Measurements from ENCODE around the gene KCNQ1. TPM values are rescaled to one million over a fixed set of nuclear protein-coding genes. Genes with fewer than 3 reads are reported as not detected.

KCNQ1 gene
- total RNA-seq, 4 donors from 2014 or later, result 5.6 to 46.8 (median 24.6) TPM

DNA sequence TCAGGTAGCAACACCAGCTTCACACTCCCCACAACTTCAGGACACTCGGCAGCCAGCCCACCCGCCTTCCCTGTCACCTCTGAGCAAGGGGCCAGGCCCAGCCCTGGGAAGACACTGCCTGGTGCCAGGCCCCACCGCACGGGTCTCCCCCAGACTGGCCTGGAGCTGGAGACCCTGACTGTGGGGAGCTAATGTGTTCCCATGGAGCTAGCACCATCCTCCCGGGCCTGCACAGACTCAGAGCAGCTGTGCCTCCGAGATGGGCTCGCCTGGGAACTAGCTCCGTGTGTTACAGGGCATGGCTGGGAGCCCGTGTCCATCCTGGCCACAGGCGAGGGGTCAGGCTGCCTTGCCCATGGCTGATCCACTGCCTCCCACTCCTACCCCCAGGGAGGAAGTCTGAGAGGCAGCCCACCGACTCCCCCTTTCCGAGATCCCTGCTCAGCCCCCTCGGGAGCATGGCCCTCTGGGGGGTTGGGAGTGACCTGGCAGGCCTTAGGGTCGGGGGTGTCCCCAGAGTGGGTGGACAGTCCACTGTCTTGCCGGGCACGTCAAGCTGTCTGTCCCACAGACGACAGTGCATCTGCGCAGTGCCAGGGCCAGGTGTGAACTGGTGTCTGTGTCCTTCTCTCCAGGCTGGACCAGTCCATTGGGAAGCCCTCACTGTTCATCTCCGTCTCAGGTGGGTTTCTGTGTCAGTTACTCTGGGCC is 331.7 kb downstream of the KCNQ1 start:
- Histone ChIP-seq H3K27me3 (no peaks in the 10 kb centered on the region), H3K36me3 (no peaks in the 10 kb centered on the region), H3K9me3 (no peaks in the 10 kb centered on the region), H3K4me1 (peaks cover 16 to 34% (median 27%) of the 10 kb centered on the region in 4 donors), H3K4me3 (no peak overlapping the region), H3K27ac (no peak overlapping the region)
- TF ChIP-seq POLR2A (IDR thresholded peaks at IDR 0.05) (no peak), POLR2AphosphoS5 (IDR thresholded peaks at IDR 0.05) (no peak), EP300 (IDR thresholded peaks at IDR 0.05; ENCODE audit: low read depth) (no peak)
- TF ChIP-seq, protein P1, sequence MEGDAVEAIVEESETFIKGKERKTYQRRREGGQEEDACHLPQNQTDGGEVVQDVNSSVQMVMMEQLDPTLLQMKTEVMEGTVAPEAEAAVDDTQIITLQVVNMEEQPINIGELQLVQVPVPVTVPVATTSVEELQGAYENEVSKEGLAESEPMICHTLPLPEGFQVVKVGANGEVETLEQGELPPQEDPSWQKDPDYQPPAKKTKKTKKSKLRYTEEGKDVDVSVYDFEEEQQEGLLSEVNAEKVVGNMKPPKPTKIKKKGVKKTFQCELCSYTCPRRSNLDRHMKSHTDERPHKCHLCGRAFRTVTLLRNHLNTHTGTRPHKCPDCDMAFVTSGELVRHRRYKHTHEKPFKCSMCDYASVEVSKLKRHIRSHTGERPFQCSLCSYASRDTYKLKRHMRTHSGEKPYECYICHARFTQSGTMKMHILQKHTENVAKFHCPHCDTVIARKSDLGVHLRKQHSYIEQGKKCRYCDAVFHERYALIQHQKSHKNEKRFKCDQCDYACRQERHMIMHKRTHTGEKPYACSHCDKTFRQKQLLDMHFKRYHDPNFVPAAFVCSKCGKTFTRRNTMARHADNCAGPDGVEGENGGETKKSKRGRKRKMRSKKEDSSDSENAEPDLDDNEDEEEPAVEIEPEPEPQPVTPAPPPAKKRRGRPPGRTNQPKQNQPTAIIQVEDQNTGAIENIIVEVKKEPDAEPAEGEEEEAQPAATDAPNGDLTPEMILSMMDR (IDR thresholded peaks at IDR 0.05), result no peak
- in situ Hi-C loops (cut with MboI; ENCODE audit: low pct_ligation_motif_present in 1 of 4, low pct_unique_long_range_greater_than_20kb in 1 of 4, low sequenced_read_pairs in 3 of 4) (no loop called here), intact Hi-C loops (cut with DNase I; ENCODE audit: low total_unique reads) (loop anchor here (10.0 kb wide), 1 partner anchor 108 kb away; the partner anchor contains the start of gene CDKN1C)
- no peak for DNase-seq
- WGBS, 2 donors (ENCODE audit: low coverage in 1 of 2), result 92% methylated on average over 19 of the region's 19 CpGs; no CpG with 5 or more reads in 1 of the 2 donors

DNA sequence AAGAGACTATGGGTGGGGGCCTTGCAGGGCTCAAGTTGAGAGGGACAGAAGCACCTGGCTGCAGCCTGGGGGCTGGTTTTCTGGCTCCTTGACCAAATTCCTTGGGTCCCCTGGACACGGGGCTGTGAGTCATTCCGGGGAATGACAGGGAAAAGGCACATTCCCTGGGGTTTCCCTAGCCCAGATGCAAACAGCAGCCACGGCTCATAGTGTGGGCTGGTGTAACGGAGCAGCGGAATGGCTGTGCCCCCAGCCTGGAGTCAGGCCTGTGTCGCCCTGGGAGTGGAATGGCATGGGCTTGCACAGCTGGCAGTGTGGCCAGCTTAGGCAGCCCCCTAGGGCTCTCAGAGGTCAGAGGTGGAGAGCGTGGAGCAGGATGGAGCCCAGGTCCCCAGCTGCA is 332.6 kb downstream of the KCNQ1 start:
- in situ Hi-C loops (cut with MboI; ENCODE audit: low pct_ligation_motif_present in 1 of 4, low pct_unique_long_range_greater_than_20kb in 1 of 4, low sequenced_read_pairs in 3 of 4) (no loop called here), intact Hi-C loops (cut with DNase I; ENCODE audit: low total_unique reads) (loop anchor here (10.0 kb wide), 1 partner anchor 107 kb away; the partner anchor contains the start of gene CDKN1C)
- Histone ChIP-seq H3K36me3 (no peaks in the 10 kb centered on the region), H3K4me1 (peaks cover 16 to 34% (median 27%) of the 10 kb centered on the region in 4 donors), H3K27me3 (no peaks in the 10 kb centered on the region), H3K4me3 (no peak overlapping the region), H3K27ac (peak overlapping the region; percentile 80 to 92 (median 86)), H3K9me3 (no peaks in the 10 kb centered on the region)
- DNase-seq, result no peak
- WGBS, 2 donors (ENCODE audit: low coverage in 1 of 2), result 60% methylated on average over 1 to 7 of the region's 7 CpGs
- TF ChIP-seq POLR2AphosphoS5 (IDR thresholded peaks at IDR 0.05) (no peak), EP300 (IDR thresholded peaks at IDR 0.05; ENCODE audit: low read depth) (no peak), POLR2A (IDR thresholded peaks at IDR 0.05) (no peak)
- TF ChIP-seq, protein P1 (IDR thresholded peaks at IDR 0.05), result no peak

- Histone ChIP-seq H3K27me3 (no peaks in the 10 kb centered on the region), H3K4me1 (peaks cover 16 to 34% (median 27%) of the 10 kb centered on the region in 4 donors), H3K4me3 (peak overlapping the region in 1 of 4 donors; percentile 4), H3K9me3 (no peaks in the 10 kb centered on the region), H3K36me3 (no peaks in the 10 kb centered on the region), H3K27ac (peak overlapping the region; percentile 80 to 92 (median 86))
- 76% methylated on average over 24 of the region's 27 CpGs; no CpG with 5 or more reads in 1 of the 2 donors for WGBS, 2 donors (ENCODE audit: low coverage in 1 of 2)
- no peak for DNase-seq
- intact Hi-C loops (cut with DNase I; ENCODE audit: low total_unique reads), result loop anchor here (10.0 kb wide), 1 partner anchor 107 kb away; the partner anchor contains the start of gene CDKN1C
- TF ChIP-seq, protein P1 (IDR thresholded peaks at IDR 0.05), result no peak
- no peak for TF ChIP-seq POLR2A (IDR thresholded peaks at IDR 0.05)
- TF ChIP-seq POLR2AphosphoS5 (IDR thresholded peaks at IDR 0.05), result no peak
- TF ChIP-seq EP300 (IDR thresholded peaks at IDR 0.05; ENCODE audit: low read depth), result no peak
- in situ Hi-C loops (cut with MboI; ENCODE audit: low pct_ligation_motif_present in 1 of 4, low pct_unique_long_range_greater_than_20kb in 1 of 4, low sequenced_read_pairs in 3 of 4), result no loop called here
Observed at GRCh38 chr11:2777871-2778629, 333.2 kb downstream of the KCNQ1 start.
